DND-41 (cell line): ENCODE measurements around the gene SFRP4.

Experiments used
- CTCF ChIP-seq: IDR thresholded peaks from 2 replicates; pipeline ENCODE4 v1.5.1; 2012; ENCODE audit warnings: borderline replicate concordance, low read length, moderate library complexity, mild to moderate bottlenecking; ENCODE audit not compliant: poor library complexity, severe bottlenecking; ENCODE audit errors: extremely low read depth
- EZH2 ChIP-seq: IDR thresholded peaks from 3 replicates; pipeline ENCODE4 v1.6.1; 2012; ENCODE audit warnings: borderline replicate concordance, low read depth, mild to moderate bottlenecking, moderate library complexity, low read length, inconsistent platforms; ENCODE audit not compliant: severe bottlenecking

GRCh38 chr7:37901236-37901827 lies 15.3 kb downstream of the SFRP4 start:
- TF ChIP-seq CTCF (peak; percentile 71), EZH2 (no peak)
